ENCODE results near the gene MRPL10.

DNA sequence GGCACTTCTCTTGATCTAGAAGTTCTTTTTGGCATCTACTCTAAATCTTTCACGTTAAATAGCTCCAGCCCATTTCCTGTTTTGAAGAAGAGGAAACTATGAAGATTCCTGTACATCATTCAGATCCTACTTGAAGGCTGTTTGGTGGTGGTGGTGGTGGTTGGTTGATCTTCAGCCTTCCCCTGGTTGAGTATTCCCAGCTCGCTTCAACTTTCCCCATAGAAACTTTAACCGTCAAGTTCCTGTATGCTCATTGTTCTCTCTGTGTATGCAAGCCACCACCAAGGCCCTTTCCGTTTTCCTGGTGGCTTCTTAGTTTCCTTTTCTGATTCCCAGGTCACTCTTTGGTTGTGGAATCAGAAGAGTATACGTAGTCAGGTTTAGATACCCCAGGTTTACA is 3.4 kb upstream of the MRPL10 start:
- TF ChIP-seq POLR2AphosphoS5 (IDR thresholded peaks at IDR 0.05): no peak
- TF ChIP-seq, protein P1, sequence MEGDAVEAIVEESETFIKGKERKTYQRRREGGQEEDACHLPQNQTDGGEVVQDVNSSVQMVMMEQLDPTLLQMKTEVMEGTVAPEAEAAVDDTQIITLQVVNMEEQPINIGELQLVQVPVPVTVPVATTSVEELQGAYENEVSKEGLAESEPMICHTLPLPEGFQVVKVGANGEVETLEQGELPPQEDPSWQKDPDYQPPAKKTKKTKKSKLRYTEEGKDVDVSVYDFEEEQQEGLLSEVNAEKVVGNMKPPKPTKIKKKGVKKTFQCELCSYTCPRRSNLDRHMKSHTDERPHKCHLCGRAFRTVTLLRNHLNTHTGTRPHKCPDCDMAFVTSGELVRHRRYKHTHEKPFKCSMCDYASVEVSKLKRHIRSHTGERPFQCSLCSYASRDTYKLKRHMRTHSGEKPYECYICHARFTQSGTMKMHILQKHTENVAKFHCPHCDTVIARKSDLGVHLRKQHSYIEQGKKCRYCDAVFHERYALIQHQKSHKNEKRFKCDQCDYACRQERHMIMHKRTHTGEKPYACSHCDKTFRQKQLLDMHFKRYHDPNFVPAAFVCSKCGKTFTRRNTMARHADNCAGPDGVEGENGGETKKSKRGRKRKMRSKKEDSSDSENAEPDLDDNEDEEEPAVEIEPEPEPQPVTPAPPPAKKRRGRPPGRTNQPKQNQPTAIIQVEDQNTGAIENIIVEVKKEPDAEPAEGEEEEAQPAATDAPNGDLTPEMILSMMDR (IDR thresholded peaks at IDR 0.05 in 8 of 11, conservative IDR thresholded peaks at IDR 0.05 in 3 of 11): no peak
